Loucy (cell line): ENCODE data around the gene HOXA11.
A peak's percentile ranks its signal among the peaks of the same experiment; 100 is the strongest.

ENCODE experiments used
- H2AFZ ChIP-seq: fragments of 200-600 bp; sonication (generic); 2 replicates; pipeline ENCODE4 v1.6.0; 2016; ENCODE audit warnings: antibody characterized with exemption, mild to moderate bottlenecking, low read length, moderate library complexity
- H3F3A ChIP-seq: fragments of 200-600 bp; 2 replicates; pipeline ENCODE4 v1.6.0; 2016; ENCODE audit warnings: antibody characterized with exemption, low read depth, mild to moderate bottlenecking
- H3K27me3 ChIP-seq: fragments of 200-600 bp; sonication (generic); 2 replicates; pipeline ENCODE4 v1.6.1; 2014; ENCODE audit warnings: low read length, mild to moderate bottlenecking; ENCODE audit not compliant: insufficient read depth, poor library complexity, severe bottlenecking
- H3K36me3 ChIP-seq: fragments of 200-600 bp; sonication (generic); 2 replicates; pipeline ENCODE4 v1.6.1; 2016; ENCODE audit warnings: low read length; ENCODE audit not compliant: insufficient read depth
- H3K4me1 ChIP-seq: fragments of 200-600 bp; sonication (generic); 2 replicates; pipeline ENCODE4 v1.5.1; 2014; ENCODE audit warnings: low read length, mild to moderate bottlenecking; ENCODE audit not compliant: insufficient read depth, poor library complexity, severe bottlenecking
- H3K4me2 ChIP-seq: fragments of 200-600 bp; sonication (generic); 2 replicates; pipeline ENCODE4 v1.6.0; 2014; ENCODE audit warnings: antibody characterized with exemption, low read length, low read depth, mild to moderate bottlenecking; ENCODE audit not compliant: poor library complexity, severe bottlenecking
- H3K4me3 ChIP-seq: fragments of 200-600 bp; sonication (generic); 2 replicates; pipeline ENCODE4 v1.5.1; 2014; ENCODE audit warnings: low read length, mild to moderate bottlenecking, mixed read lengths; ENCODE audit not compliant: poor library complexity, severe bottlenecking
- H3K79me2 ChIP-seq: fragments of 200-600 bp; sonication (generic); 2 replicates; pipeline ENCODE4 v1.6.1; 2014; ENCODE audit warnings: low read length; ENCODE audit not compliant: insufficient read depth
- H3K9ac ChIP-seq: fragments of 200-600 bp; sonication (generic); 2 replicates; pipeline ENCODE4 v1.6.0; 2014; ENCODE audit warnings: mild to moderate bottlenecking, low read depth, low read length, moderate library complexity; ENCODE audit not compliant: poor library complexity, severe bottlenecking
- H3K9me2 ChIP-seq: fragments of 200-600 bp; sonication (generic); replicated peaks from 2 replicates; pipeline ENCODE4 v1.6.1; 2016; ENCODE audit warnings: low read depth, low read length, mixed read lengths
- H3K9me3 ChIP-seq: fragments of 200-600 bp; sonication (generic); 2 replicates; pipeline ENCODE4 v1.6.1; 2014; ENCODE audit warnings: mild to moderate bottlenecking, antibody characterized with exemption, low read length, low read depth; ENCODE audit not compliant: insufficient read depth
- H4K20me1 ChIP-seq: fragments of 200-600 bp; sonication (generic); 2 replicates; pipeline ENCODE4 v1.6.0; 2014; ENCODE audit warnings: antibody characterized with exemption, low read length, mild to moderate bottlenecking; ENCODE audit not compliant: insufficient read depth, poor library complexity, severe bottlenecking
- EZH2phosphoT487 ChIP-seq: fragments of 200-600 bp; IDR thresholded peaks from 2 replicates; pipeline ENCODE4 v1.6.1; 2018; ENCODE audit warnings: antibody characterized with exemption, mild to moderate bottlenecking, moderate library complexity, borderline replicate concordance
- TF ChIP-seq, protein P1 (sequence below): fragments of 200-600 bp; sonication (generic); conservative IDR thresholded peaks from 2 replicates; pipeline ENCODE4 v1.5.1; 2014; ENCODE audit warnings: mild to moderate bottlenecking, antibody characterized with exemption, low read length

The HOXA11 gene

GRCh38 chr7:27156916-27157701 is 27.9 kb downstream of the HOXA11 start:
- Histone ChIP-seq H3K4me3 (peak overlapping the region; percentile 94), H3F3A (peaks cover 5% of the 10 kb centered on the region; the same call in 1 of the 2 replicates), H3K4me2 (peak overlapping the region; percentile 91), H4K20me1 (peaks cover 5% of the 10 kb centered on the region), H3K9me2 (no peaks in the 10 kb centered on the region), H3K4me1 (peaks cover 29% of the 10 kb centered on the region), H3K9ac (peak overlapping the region; percentile 99), H3K79me2 (peaks cover 98% of the 10 kb centered on the region), H3K27me3 (peaks cover 6% of the 10 kb centered on the region), H3K9me3 (no peaks in the 10 kb centered on the region), H2AFZ (no peak overlapping the region), H3K36me3 (0 out of 2 replicates have a peak, but pooled peaks cover 3% of the 10 kb centered on the region)
- TF ChIP-seq EZH2phosphoT487, result no peak
- TF ChIP-seq, protein P1, sequence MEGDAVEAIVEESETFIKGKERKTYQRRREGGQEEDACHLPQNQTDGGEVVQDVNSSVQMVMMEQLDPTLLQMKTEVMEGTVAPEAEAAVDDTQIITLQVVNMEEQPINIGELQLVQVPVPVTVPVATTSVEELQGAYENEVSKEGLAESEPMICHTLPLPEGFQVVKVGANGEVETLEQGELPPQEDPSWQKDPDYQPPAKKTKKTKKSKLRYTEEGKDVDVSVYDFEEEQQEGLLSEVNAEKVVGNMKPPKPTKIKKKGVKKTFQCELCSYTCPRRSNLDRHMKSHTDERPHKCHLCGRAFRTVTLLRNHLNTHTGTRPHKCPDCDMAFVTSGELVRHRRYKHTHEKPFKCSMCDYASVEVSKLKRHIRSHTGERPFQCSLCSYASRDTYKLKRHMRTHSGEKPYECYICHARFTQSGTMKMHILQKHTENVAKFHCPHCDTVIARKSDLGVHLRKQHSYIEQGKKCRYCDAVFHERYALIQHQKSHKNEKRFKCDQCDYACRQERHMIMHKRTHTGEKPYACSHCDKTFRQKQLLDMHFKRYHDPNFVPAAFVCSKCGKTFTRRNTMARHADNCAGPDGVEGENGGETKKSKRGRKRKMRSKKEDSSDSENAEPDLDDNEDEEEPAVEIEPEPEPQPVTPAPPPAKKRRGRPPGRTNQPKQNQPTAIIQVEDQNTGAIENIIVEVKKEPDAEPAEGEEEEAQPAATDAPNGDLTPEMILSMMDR, result no peak

- Histone ChIP-seq H3K9me3 (no peaks in the 10 kb centered on the region), H3K4me2 (peak within 1 kb of the TSS; percentile 91), H3K4me3 (peak within 1 kb of the TSS; percentile 94), H3K9ac (peak within 1 kb of the TSS; percentile 99), H4K20me1 (peaks cover 8% of the 10 kb centered on the region), H3K36me3 (0 out of 2 replicates have a peak, but pooled peaks cover 3% of the 10 kb centered on the region), H3K9me2 (no peaks in the 10 kb centered on the region), H3K79me2 (peaks cover 98% of the 10 kb centered on the region), H3F3A (no peaks in the 10 kb centered on the region), H3K4me1 (peaks cover 29% of the 10 kb centered on the region), H2AFZ (no peak within 1 kb of the TSS), H3K27me3 (peaks cover 8% of the 10 kb centered on the region)
- TF ChIP-seq EZH2phosphoT487, result no peak
- TF ChIP-seq, protein P1, result no peak
Measured at GRCh38 chr7:27156508-27156898, 28.5 kb downstream of the HOXA11 start, which contains the start of gene HOXA7. Gene HOXA7, minus strand, starts transcription at chr7:27156675. Its CDS starts 130 bp downstream, at chr7:27156545.

GRCh38 chr7:27155816-27156507 is 29.1 kb downstream of the HOXA11 start:
- H3K4me2 ChIP-seq, result peak overlapping the region; percentile 91
- H3K4me1 ChIP-seq, result peaks cover 29% of the 10 kb centered on the region
- H3K4me3 ChIP-seq, result peak overlapping the region; percentile 94
- peaks cover 14% of the 10 kb centered on the region for H3K27me3 ChIP-seq
- peaks cover 14% of the 10 kb centered on the region for H4K20me1 ChIP-seq
- H3K9ac ChIP-seq, result peak overlapping the region; percentile 99
- H3K9me2 ChIP-seq, result no peaks in the 10 kb centered on the region
- H3K36me3 ChIP-seq, result 0 out of 2 replicates have a peak, but pooled peaks cover 3% of the 10 kb centered on the region
- H3K9me3 ChIP-seq, result no peaks in the 10 kb centered on the region
- TF ChIP-seq, protein P1, result no peak
- TF ChIP-seq EZH2phosphoT487, result no peak
- no peak overlapping the region for H2AFZ ChIP-seq
- H3K79me2 ChIP-seq, result peaks cover 99% of the 10 kb centered on the region
- no peaks in the 10 kb centered on the region for H3F3A ChIP-seq
